NCI-H1092 (cell line): Measurements from ENCODE around the gene SULT4A1.

ENCODE experiments used
- DNase-seq: peaks from one replicate; lab custom pipeline; 2025; lab: John Stamatoyannopoulos, UW

Gene SULT4A1

GRCh38 chr22:43860126-43860525, 2.2 kb downstream of the SULT4A1 start:
- no peak for DNase-seq

DNA sequence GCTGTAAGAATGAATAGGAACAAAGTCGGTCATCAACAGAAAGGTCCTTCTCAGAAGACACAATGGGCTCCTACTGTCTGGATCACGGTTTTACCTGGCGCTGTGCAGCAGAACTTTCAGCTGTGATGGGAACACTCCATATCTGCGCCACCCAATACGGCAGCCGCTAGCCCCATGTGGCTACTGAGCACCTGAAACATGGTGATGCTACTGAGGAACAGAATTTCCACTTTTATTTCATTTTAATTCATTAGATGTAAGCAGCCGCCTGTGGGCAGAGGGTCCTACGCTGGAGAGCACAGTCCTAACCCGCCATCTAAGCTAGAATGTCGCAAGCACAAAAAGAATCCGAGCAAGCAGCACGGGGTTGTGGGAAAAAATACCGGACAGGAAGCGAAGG, 2.7 kb downstream of the SULT4A1 start:
- DNase-seq: no peak

GRCh38 chr22:43859176-43859575, 3.1 kb downstream of the SULT4A1 start:
- no peak for DNase-seq

- no peak for DNase-seq
These were observed 4.0 kb downstream of the SULT4A1 start for GRCh38 chr22:43858156-43858895.

DNA sequence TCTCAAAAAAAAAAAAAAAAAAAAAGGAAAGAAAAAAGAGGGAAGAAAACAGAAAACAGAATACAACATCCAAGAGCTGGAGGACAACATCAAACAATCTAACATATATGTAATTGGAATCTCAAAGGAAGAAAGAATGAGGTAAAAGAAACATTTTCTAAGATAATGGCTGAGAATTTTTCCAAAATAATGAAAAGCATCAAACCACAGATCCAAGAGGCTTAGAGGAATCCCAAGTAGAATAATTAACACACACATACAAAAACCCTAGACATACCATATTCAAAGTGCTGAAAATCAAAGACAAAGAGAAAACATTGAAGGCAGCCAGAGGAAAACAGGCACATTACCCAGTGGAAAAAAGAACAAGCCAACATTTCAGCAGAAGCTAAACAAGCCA, 4.9 kb downstream of the SULT4A1 start:
- no peak for DNase-seq

- no peak for DNase-seq
These were observed 6.9 kb downstream of the SULT4A1 start for GRCh38 chr22:43855431-43855830.

GRCh38 chr22:43854786-43855271, 7.5 kb downstream of the SULT4A1 start:
- no peak for DNase-seq

- no peak for DNase-seq
These were observed 8.1 kb downstream of the SULT4A1 start for GRCh38 chr22:43854121-43854785.

DNA sequence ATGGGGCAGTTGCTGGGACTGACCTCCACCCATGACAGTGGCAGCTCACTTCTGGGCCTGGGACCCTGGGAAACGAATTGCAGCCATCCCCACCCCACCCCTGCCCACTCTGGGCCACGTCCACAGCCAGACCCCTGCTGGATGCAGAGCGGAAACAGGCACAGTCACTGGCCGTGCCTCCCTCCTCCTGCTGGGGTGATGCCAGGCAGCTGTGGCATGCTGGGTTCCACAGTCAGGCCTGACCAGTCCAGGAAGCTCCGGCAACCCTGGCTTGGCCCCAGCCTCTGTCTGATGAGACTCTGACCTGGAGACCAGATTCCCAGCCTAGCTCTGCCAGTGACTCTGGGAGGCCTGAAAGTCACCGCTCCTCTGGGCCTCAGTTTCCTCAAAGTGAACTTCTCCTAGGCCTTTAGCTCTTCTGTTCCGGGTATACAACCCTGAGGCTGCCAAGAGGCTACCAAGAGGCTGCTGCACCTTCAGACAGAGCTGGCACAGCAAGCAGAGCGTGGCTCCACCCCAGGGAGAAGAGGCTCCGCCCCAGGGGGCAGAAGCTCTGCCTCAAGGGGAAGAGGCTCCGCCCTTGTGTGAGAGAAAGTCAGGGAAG, 8.9 kb downstream of the SULT4A1 start:
- no peak for DNase-seq

DNA sequence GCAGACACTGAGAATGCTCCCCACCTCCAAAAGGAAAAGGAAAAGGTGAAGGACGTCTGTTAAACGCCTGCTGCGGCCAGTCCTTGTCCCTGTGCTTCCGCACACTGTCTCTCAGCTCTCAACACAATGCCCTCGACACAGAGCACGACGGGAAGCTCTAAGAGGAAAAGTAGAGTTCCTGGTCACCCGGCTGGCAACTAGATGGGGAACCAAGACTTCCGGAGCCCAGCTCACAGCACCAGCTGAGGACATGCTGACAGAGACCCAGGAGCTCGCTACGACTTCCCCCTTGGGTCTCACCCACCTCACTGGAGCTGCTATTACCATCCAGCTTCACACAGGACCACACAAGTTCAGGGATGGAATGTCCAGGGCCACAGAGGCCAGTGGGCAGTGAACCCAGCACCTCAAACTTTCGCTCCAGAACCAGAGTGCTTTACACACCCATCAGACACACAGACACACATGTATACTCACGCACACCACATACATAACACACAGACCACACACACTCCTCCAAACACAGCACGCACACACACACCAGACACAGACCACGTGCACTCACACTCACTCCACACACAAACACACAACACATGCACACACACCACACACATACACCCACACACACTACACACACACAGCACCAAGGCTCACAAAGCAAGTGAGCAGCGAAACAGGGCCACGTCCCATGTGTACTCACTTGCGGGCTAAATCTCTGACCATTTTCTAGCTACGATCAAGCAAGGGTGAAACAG, 9.6 kb downstream of the SULT4A1 start:
- no peak for DNase-seq

- no peak for DNase-seq
These were observed 10.4 kb downstream of the SULT4A1 start for GRCh38 chr22:43851979-43852307.

DNA sequence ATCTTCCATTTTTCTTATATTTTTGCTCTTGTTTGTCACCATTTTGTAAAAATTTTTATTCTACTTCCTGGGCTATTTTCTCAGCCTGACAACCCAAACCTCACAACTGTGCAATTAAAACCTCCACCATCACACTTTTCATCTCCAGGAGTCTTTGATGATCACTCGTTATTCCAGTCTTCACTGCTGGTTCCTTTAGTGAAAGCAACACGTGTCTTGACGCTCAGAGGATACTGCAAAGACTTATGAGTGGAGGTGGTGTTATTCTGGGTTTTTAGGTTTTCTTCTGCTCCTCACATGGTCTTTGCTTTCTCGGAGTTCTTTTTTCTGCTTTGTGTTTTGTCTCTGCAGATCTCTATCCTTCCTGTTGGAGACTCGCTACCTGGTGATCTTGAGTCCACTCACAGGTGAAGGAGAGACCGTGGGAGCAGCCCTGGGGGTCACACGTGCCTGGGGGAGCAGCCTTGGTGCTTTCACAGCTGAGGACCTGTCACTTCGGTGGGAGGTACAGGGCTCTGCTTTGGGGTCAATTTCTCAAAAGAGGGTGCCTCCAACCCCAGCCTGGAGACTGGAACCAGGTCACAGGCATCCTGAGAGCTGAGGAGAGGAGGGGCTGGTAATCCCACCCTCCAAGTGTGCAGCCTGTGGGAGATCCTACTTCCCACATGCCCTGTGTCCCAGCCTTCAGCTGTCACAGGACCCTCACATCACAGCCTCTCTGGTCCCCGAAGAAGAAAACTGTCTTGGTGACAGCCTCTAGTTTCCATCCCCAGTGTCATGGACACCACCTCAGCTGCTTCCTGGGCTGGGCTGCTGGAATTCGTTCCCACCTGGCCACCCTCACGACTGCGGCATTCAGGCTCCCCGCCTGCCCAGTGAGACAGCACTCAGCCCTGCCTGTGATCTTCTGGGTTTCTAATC, 11.0 kb downstream of the SULT4A1 start:
- no peak for DNase-seq

- no peak for DNase-seq
These were observed 11.8 kb downstream of the SULT4A1 start for GRCh38 chr22:43850529-43850928.

- no peak for DNase-seq
These were observed 12.6 kb downstream of the SULT4A1 start for GRCh38 chr22:43849731-43850130.

- DNase-seq: peak; percentile 4
These were observed 13.7 kb downstream of the SULT4A1 start for GRCh38 chr22:43848366-43849171.

GRCh38 chr22:43847376-43848289, 14.7 kb downstream of the SULT4A1 start:
- DNase-seq: no peak

- DNase-seq: no peak
These were observed 15.3 kb downstream of the SULT4A1 start for GRCh38 chr22:43846966-43847365.

- DNase-seq: no peak
These were observed 16.3 kb downstream of the SULT4A1 start for GRCh38 chr22:43845981-43846380.
